Stimulated activated naive CD8-positive, alpha-beta T cell treated with anti-CD3 and anti-CD28 coated beads, Interleukin-15, Interleukin-2, amounts not matched to agents 100 ng/mL and 50 ng/mL, for 24 hours (primary cell): ENCODE measurements around the gene TFAM.

ENCODE experiments used
- H3K27ac Mint-ChIP-seq: one replicate; pipeline ENCODE4 v1.8.0; 2021; ENCODE audit warnings: mild to moderate bottlenecking, mixed read lengths
- H3K27me3 Mint-ChIP-seq: one replicate; pipeline ENCODE4 v1.8.0; 2021; ENCODE audit warnings: mixed read lengths
- H3K36me3 Mint-ChIP-seq: one replicate; pipeline ENCODE4 v1.8.0; 2021; ENCODE audit warnings: low read depth, mixed read lengths
- H3K4me1 Mint-ChIP-seq: one replicate; pipeline ENCODE4 v1.8.0; 2021; ENCODE audit warnings: low read depth, mixed read lengths
- H3K4me3 Mint-ChIP-seq: one replicate; pipeline ENCODE4 v1.8.0; 2021; ENCODE audit warnings: mild to moderate bottlenecking, mixed read lengths
- H3K9me3 Mint-ChIP-seq: one replicate; pipeline ENCODE4 v1.8.0; 2021; ENCODE audit warnings: mixed read lengths

Gene TFAM

GRCh38 chr10:58384999-58385783 lies at the start of gene TFAM:
Gene TFAM (plus strand): TSS chr10:58385410. CDS start chr10:58385548, 138 bp downstream.
- Mint-ChIP-seq H3K36me3 (peaks cover 37% of the 10 kb centered on the region), H3K9me3 (no peaks in the 10 kb centered on the region), H3K27ac (peak within 1 kb of the TSS; percentile 97), H3K4me3 (peak within 1 kb of the TSS; percentile 99), H3K4me1 (peaks cover 58% of the 10 kb centered on the region), H3K27me3 (no peaks in the 10 kb centered on the region)

- no peaks in the 10 kb centered on the region for H3K9me3 Mint-ChIP-seq
- peak overlapping the region; percentile 97 for H3K4me3 Mint-ChIP-seq
- H3K4me1 Mint-ChIP-seq, result peaks cover 39% of the 10 kb centered on the region
- H3K36me3 Mint-ChIP-seq, result peaks cover 5% of the 10 kb centered on the region
- no peaks in the 10 kb centered on the region for H3K27me3 Mint-ChIP-seq
- H3K27ac Mint-ChIP-seq, result peak overlapping the region; percentile 94
Measured at GRCh38 chr10:58336242-58336641, 49.0 kb upstream of the TFAM start.

GRCh38 chr10:58341422-58341821 lies 43.8 kb upstream of the TFAM start:
- Mint-ChIP-seq H3K9me3 (no peaks in the 10 kb centered on the region), H3K36me3 (peaks cover 13% of the 10 kb centered on the region), H3K4me3 (no peak overlapping the region), H3K27me3 (no peaks in the 10 kb centered on the region), H3K4me1 (peaks cover 39% of the 10 kb centered on the region), H3K27ac (no peak overlapping the region)

GRCh38 chr10:58341947-58342346 lies 43.3 kb upstream of the TFAM start:
- Mint-ChIP-seq H3K4me3 (no peak overlapping the region), H3K27ac (no peak overlapping the region), H3K9me3 (no peaks in the 10 kb centered on the region), H3K4me1 (peaks cover 35% of the 10 kb centered on the region), H3K27me3 (no peaks in the 10 kb centered on the region), H3K36me3 (peaks cover 18% of the 10 kb centered on the region)

GRCh38 chr10:58347967-58348366 lies 37.2 kb upstream of the TFAM start:
- Mint-ChIP-seq H3K9me3 (no peaks in the 10 kb centered on the region), H3K4me3 (no peak overlapping the region), H3K27me3 (no peaks in the 10 kb centered on the region), H3K36me3 (peaks cover 28% of the 10 kb centered on the region), H3K4me1 (peaks cover 36% of the 10 kb centered on the region), H3K27ac (no peak overlapping the region)

- peaks cover 36% of the 10 kb centered on the region for H3K4me1 Mint-ChIP-seq
- peaks cover 28% of the 10 kb centered on the region for H3K36me3 Mint-ChIP-seq
- H3K27ac Mint-ChIP-seq, result no peak overlapping the region
- H3K27me3 Mint-ChIP-seq, result no peaks in the 10 kb centered on the region
- H3K4me3 Mint-ChIP-seq, result no peak overlapping the region
- H3K9me3 Mint-ChIP-seq, result no peaks in the 10 kb centered on the region
Measured at GRCh38 chr10:58348571-58349033, 36.6 kb upstream of the TFAM start.

- H3K36me3 Mint-ChIP-seq, result peaks cover 28% of the 10 kb centered on the region
- H3K4me1 Mint-ChIP-seq, result peaks cover 40% of the 10 kb centered on the region
- no peaks in the 10 kb centered on the region for H3K9me3 Mint-ChIP-seq
- H3K27me3 Mint-ChIP-seq, result no peaks in the 10 kb centered on the region
- no peak overlapping the region for H3K27ac Mint-ChIP-seq
- no peak overlapping the region for H3K4me3 Mint-ChIP-seq
Measured at GRCh38 chr10:58350023-58350422, 35.2 kb upstream of the TFAM start.

- Mint-ChIP-seq H3K36me3 (peaks cover 24% of the 10 kb centered on the region), H3K4me1 (peaks cover 43% of the 10 kb centered on the region), H3K4me3 (no peak overlapping the region), H3K9me3 (no peaks in the 10 kb centered on the region), H3K27ac (no peak overlapping the region), H3K27me3 (no peaks in the 10 kb centered on the region)
Measured at GRCh38 chr10:58350619-58351323, 34.4 kb upstream of the TFAM start.

GRCh38 chr10:58351616-58352578 lies 33.3 kb upstream of the TFAM start:
- no peak overlapping the region for H3K27ac Mint-ChIP-seq
- H3K4me1 Mint-ChIP-seq, result peaks cover 43% of the 10 kb centered on the region
- H3K9me3 Mint-ChIP-seq, result no peaks in the 10 kb centered on the region
- no peak overlapping the region for H3K4me3 Mint-ChIP-seq
- no peaks in the 10 kb centered on the region for H3K27me3 Mint-ChIP-seq
- peaks cover 15% of the 10 kb centered on the region for H3K36me3 Mint-ChIP-seq

GRCh38 chr10:58352956-58353610 lies 32.1 kb upstream of the TFAM start:
- H3K27ac Mint-ChIP-seq, result no peak overlapping the region
- peaks cover 40% of the 10 kb centered on the region for H3K4me1 Mint-ChIP-seq
- H3K36me3 Mint-ChIP-seq, result peaks cover 10% of the 10 kb centered on the region
- H3K9me3 Mint-ChIP-seq, result no peaks in the 10 kb centered on the region
- no peak overlapping the region for H3K4me3 Mint-ChIP-seq
- H3K27me3 Mint-ChIP-seq, result no peaks in the 10 kb centered on the region

- Mint-ChIP-seq H3K4me3 (no peak overlapping the region), H3K27me3 (no peaks in the 10 kb centered on the region), H3K36me3 (peaks cover 7% of the 10 kb centered on the region), H3K9me3 (no peaks in the 10 kb centered on the region), H3K27ac (no peak overlapping the region), H3K4me1 (peaks cover 40% of the 10 kb centered on the region)
Measured at GRCh38 chr10:58356756-58357155, 28.5 kb upstream of the TFAM start.

GRCh38 chr10:58358314-58358933 lies 26.8 kb upstream of the TFAM start:
- Mint-ChIP-seq H3K27ac (peak overlapping the region; percentile 19), H3K4me3 (no peak overlapping the region), H3K9me3 (no peaks in the 10 kb centered on the region), H3K4me1 (peaks cover 34% of the 10 kb centered on the region), H3K36me3 (peaks cover 11% of the 10 kb centered on the region), H3K27me3 (no peaks in the 10 kb centered on the region)

- Mint-ChIP-seq H3K36me3 (peaks cover 16% of the 10 kb centered on the region), H3K9me3 (no peaks in the 10 kb centered on the region), H3K27ac (no peak overlapping the region), H3K4me3 (no peak overlapping the region), H3K4me1 (peaks cover 34% of the 10 kb centered on the region), H3K27me3 (no peaks in the 10 kb centered on the region)
Measured at GRCh38 chr10:58358947-58359346, 26.3 kb upstream of the TFAM start.

- Mint-ChIP-seq H3K9me3 (no peaks in the 10 kb centered on the region), H3K4me1 (peaks cover 31% of the 10 kb centered on the region), H3K27me3 (no peaks in the 10 kb centered on the region), H3K36me3 (peaks cover 21% of the 10 kb centered on the region), H3K4me3 (no peak overlapping the region), H3K27ac (no peak overlapping the region)
Measured at GRCh38 chr10:58359541-58359940, 25.7 kb upstream of the TFAM start.
